Central memory CD8-positive, alpha-beta T cell (primary cell): ENCODE data around the gene DTX4.

Experiments
- ATAC-seq: fragments of 150-1000 bp; cut with Tn5 transposase; replicated peaks from 2 replicates; pipeline ENCODE4 v1.10.0; 2022; ENCODE audit warnings: mild to moderate bottlenecking, moderate FRiP score, moderate number of reproducible peaks; ENCODE audit not compliant: poor library complexity, severe bottlenecking; ENCODE audit errors: extremely low read depth
- DNase-seq, 2 donors: peaks; one replicate each; pipeline ENCODE4 v3.0.0; 2021; ENCODE audit warnings: low spot score in 2 of 2
- H3K27ac Mint-ChIP-seq: one replicate; pipeline ENCODE4 v1.8.0; 2022; ENCODE audit warnings: low read depth, mild to moderate bottlenecking, moderate library complexity, mixed read lengths
- H3K27me3 Mint-ChIP-seq: one replicate; pipeline ENCODE4 v1.8.0; 2022; ENCODE audit warnings: mixed read lengths
- H3K36me3 Mint-ChIP-seq: one replicate; pipeline ENCODE4 v1.8.0; 2022; ENCODE audit warnings: mild to moderate bottlenecking, moderate library complexity, mixed read lengths; ENCODE audit not compliant: insufficient read depth
- H3K4me1 Mint-ChIP-seq: one replicate; pipeline ENCODE4 v1.8.0; 2022; ENCODE audit warnings: mixed read lengths
- H3K4me3 Mint-ChIP-seq: one replicate; pipeline ENCODE4 v1.8.0; 2022; ENCODE audit warnings: mild to moderate bottlenecking, moderate library complexity, mixed read lengths
- H3K9me3 Mint-ChIP-seq: one replicate; pipeline ENCODE4 v1.8.0; 2022; ENCODE audit warnings: mixed read lengths

The DTX4 gene

DNA sequence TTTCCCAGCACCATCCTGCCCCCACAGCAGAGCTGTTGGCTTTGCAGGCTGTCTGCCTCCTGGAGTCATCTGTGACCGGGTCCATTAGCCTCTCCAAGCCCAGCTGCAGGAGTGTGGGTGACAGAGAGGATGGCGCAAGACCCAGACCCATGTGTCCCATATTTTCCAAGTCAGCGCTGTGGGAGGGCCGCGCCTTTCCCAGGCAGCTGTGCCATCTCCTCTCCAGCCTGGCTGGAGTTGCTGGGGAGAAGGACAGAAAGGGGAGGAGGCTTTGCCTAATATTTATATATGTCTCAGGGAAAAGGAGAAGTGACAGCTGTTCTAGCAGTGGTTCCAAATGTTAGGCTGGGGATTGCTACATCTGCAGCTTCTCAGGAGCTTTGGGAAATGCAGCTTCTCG is 15.7 kb downstream of the DTX4 start:
- Mint-ChIP-seq H3K27me3 (no peaks in the 10 kb centered on the region), H3K4me1 (no peaks in the 10 kb centered on the region), H3K4me3 (no peak overlapping the region), H3K36me3 (peaks cover 3% of the 10 kb centered on the region), H3K9me3 (no peaks in the 10 kb centered on the region), H3K27ac (no peak overlapping the region)
- no peak for ATAC-seq
- DNase-seq = no peak

DNA sequence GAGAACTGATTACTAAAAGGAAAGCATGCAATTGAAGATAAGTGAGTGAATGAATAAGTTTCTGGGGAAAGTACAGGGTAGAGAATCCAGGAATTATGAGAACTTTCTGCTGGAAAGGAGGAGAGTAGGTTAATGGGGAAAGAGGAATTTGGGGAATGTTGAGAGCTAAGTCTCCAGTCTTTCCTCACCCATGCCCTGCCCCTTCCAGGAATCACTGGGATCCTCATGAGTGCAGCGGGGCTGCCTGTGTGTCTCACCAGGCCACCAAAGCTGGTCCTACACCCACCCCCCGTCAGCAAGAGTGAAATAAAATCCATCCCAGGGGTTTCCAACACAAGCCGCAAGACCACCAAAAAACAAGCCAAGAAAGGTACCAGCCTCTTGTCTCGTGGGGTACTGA is 17.0 kb downstream of the DTX4 start:
- Mint-ChIP-seq H3K36me3 (peaks cover 3% of the 10 kb centered on the region), H3K9me3 (no peaks in the 10 kb centered on the region)

DNA sequence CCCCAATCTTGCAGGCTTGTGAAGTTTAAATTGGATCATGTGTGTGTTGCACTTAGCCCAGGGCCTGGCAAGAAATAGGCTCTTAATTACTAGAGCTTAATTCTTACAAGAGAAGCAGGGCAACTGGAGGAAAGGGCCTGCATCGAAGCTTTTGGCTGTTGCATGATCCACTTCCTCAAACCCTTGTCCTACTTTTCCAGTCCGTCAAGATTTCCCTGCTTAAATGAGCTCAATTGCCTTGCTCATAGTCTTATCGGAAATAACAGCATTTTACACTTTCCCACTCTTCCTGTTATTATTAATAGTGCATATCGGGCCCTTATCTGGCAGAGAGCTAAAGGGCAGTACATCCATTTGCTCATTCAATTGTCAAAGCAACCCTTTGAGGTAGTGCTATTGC is 18.1 kb downstream of the DTX4 start:
- Mint-ChIP-seq H3K36me3 (peaks cover 3% of the 10 kb centered on the region), H3K4me3 (no peak overlapping the region), H3K27ac (no peak overlapping the region), H3K9me3 (no peaks in the 10 kb centered on the region), H3K4me1 (no peaks in the 10 kb centered on the region), H3K27me3 (no peaks in the 10 kb centered on the region)
- no peak for DNase-seq
- no peak for ATAC-seq

More for the DNA sequence above, 17.0 kb downstream of the DTX4 start:
- Mint-ChIP-seq H3K27me3 (no peaks in the 10 kb centered on the region), H3K4me3 (no peak overlapping the region), H3K27ac (no peak overlapping the region), H3K4me1 (no peaks in the 10 kb centered on the region)
- no peak for DNase-seq
- no peak for ATAC-seq

GRCh38 chr11:59191095-59191494 is 19.2 kb downstream of the DTX4 start:
- DNase-seq (no peak), ATAC-seq (no peak)
- no peak overlapping the region for H3K4me3 Mint-ChIP-seq
- H3K27me3 Mint-ChIP-seq = no peaks in the 10 kb centered on the region
- H3K4me1 Mint-ChIP-seq = no peaks in the 10 kb centered on the region
- no peaks in the 10 kb centered on the region for H3K9me3 Mint-ChIP-seq
- H3K36me3 Mint-ChIP-seq = peaks cover 3% of the 10 kb centered on the region
- no peak overlapping the region for H3K27ac Mint-ChIP-seq

GRCh38 chr11:59191890-59192289 is 20.0 kb downstream of the DTX4 start:
- no peak overlapping the region for H3K27ac Mint-ChIP-seq
- peaks cover 3% of the 10 kb centered on the region for H3K36me3 Mint-ChIP-seq

DNA sequence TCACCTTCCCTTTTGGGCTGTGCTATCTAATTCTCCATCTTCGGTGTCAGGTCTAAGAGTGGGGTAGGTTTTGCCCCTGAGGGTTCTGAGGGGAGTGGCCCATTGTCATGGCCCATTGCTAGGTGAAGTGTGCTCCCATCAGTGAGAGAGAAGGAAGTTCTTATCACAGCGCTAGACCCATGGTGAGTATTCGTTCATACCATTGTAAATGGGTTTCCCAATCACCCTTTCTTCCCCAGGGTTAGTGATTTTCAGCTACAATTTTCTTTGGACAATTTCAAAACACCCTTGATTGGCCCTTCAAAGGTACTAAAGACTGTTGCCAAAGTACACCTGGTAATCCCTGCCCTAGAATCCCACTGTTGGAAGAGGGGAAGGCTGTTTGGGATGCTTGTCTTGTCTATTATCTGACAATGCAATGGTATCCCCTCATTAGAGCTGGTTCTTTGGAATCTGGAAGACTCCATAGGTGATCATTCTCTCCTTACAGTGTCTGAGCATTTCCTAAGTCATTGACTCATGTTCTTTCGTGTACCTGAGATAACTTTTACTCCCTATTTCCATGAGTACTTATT is 20.6 kb downstream of the DTX4 start:
- H3K27me3 Mint-ChIP-seq = no peaks in the 10 kb centered on the region
- H3K4me3 Mint-ChIP-seq = no peak overlapping the region
- H3K27ac Mint-ChIP-seq = no peak overlapping the region
- H3K9me3 Mint-ChIP-seq = no peaks in the 10 kb centered on the region
- no peaks in the 10 kb centered on the region for H3K4me1 Mint-ChIP-seq
- DNase-seq (no peak), ATAC-seq (no peak)
- H3K36me3 Mint-ChIP-seq = peaks cover 3% of the 10 kb centered on the region

More at GRCh38 chr11:59191890-59192289, 20.0 kb downstream of the DTX4 start:
- no peak for DNase-seq
- ATAC-seq = no peak
- Mint-ChIP-seq H3K4me1 (no peaks in the 10 kb centered on the region), H3K4me3 (no peak overlapping the region), H3K27me3 (no peaks in the 10 kb centered on the region), H3K9me3 (no peaks in the 10 kb centered on the region)

GRCh38 chr11:59193587-59194130 is 21.7 kb downstream of the DTX4 start:
- Mint-ChIP-seq H3K27ac (no peak overlapping the region), H3K36me3 (peaks cover 3% of the 10 kb centered on the region), H3K4me1 (no peaks in the 10 kb centered on the region), H3K9me3 (no peaks in the 10 kb centered on the region), H3K27me3 (no peaks in the 10 kb centered on the region), H3K4me3 (no peak overlapping the region)
- ATAC-seq (no peak), DNase-seq (no peak)

DNA sequence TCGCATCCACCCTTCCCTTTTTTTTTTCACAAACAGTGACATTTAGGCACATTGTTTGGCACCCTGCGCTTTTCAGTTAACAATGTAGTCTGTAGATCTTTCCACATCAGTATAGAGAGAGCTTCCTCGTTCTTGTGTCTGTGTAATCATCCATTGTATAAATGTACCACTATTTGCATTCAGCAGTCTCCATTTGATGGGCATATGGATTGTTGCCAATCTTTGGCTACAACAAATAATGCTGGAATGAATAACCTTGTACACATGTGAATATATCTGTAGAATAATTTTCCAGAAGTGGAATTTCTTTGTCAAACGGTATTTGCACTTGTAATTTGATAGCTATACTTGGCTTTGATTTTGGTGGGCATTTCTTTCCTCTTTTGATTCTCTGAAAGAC is 23.7 kb downstream of the DTX4 start:
- no peaks in the 10 kb centered on the region for H3K27me3 Mint-ChIP-seq
- H3K4me1 Mint-ChIP-seq = no peaks in the 10 kb centered on the region
- H3K9me3 Mint-ChIP-seq = no peaks in the 10 kb centered on the region
- H3K27ac Mint-ChIP-seq = no peak overlapping the region
- DNase-seq = no peak
- H3K4me3 Mint-ChIP-seq = no peak overlapping the region
- H3K36me3 Mint-ChIP-seq = no peaks in the 10 kb centered on the region
- ATAC-seq = no peak

DNA sequence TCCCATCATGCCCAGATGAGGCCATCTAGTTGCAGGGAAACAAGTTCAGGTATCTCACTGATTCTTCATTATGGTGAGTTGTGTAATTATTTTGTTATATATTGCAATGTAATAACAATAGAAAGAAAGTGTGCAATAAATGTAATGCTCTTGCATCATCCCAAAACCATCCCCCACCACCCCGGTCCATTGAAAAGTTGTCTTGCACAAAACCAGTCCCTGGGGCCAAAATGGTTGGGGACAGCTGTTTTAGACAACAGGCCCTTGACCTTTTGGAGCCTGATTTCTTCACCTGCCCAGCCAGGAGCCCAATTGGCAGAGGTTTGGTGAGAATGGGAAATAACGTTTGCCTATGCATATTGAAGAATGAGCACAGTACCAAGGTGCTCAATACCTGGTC is 24.8 kb downstream of the DTX4 start:
- DNase-seq (no peak), ATAC-seq (no peak)
- H3K4me3 Mint-ChIP-seq = no peak overlapping the region
- H3K27me3 Mint-ChIP-seq = no peaks in the 10 kb centered on the region
- no peaks in the 10 kb centered on the region for H3K9me3 Mint-ChIP-seq
- no peak overlapping the region for H3K27ac Mint-ChIP-seq
- no peaks in the 10 kb centered on the region for H3K4me1 Mint-ChIP-seq
- H3K36me3 Mint-ChIP-seq = no peaks in the 10 kb centered on the region

DNA sequence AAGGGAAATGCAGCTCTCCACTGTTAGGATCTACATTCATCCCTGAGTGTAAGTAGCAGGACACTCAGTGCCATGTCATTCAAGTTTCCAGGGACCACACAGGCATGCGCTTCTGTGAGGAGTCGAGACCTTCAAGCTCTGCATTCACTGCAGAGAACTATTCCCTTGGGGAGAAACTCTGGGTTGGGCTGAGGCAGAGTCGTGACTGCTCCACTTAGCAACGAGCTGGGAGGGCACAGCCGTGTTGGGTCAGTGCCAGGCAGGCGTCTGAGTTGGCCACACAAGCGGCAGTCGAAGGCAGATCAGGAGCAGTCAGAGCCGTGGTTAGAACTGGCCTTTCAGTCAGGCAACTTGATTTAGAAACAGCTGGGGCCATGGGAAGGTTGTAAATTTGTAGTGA is 26.1 kb downstream of the DTX4 start:
- Mint-ChIP-seq H3K27me3 (no peaks in the 10 kb centered on the region), H3K27ac (no peak overlapping the region), H3K4me1 (no peaks in the 10 kb centered on the region), H3K36me3 (no peaks in the 10 kb centered on the region), H3K4me3 (no peak overlapping the region), H3K9me3 (no peaks in the 10 kb centered on the region)
- no peak for ATAC-seq
- DNase-seq = no peak

DNA sequence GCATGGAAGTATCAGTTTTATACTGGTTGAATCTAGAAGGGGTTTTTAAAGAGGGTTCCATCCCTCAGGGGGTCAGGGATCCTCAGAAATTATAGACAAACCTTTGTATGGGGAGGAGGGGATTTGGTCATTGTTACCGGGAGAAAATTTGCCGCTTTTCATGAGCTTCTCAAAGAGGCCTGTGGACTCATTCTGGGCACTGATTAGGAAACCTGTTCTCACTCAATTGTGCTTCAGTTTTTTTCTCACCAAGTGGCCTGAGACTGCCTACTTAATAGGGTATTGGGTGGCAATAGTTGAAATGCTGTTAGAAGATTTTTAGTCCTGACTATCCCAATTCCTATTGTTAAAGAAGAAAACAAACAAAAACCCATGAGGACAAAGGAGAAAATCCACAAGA is 26.8 kb downstream of the DTX4 start:
- ATAC-seq (no peak), DNase-seq (no peak)
- H3K9me3 Mint-ChIP-seq = no peaks in the 10 kb centered on the region
- H3K4me1 Mint-ChIP-seq = no peaks in the 10 kb centered on the region
- no peak overlapping the region for H3K4me3 Mint-ChIP-seq
- H3K27ac Mint-ChIP-seq = no peak overlapping the region
- H3K36me3 Mint-ChIP-seq = no peaks in the 10 kb centered on the region
- H3K27me3 Mint-ChIP-seq = no peaks in the 10 kb centered on the region

- DNase-seq (no peak), ATAC-seq (peak; percentile 40)
- Mint-ChIP-seq H3K9me3 (no peaks in the 10 kb centered on the region), H3K4me3 (no peak overlapping the region), H3K36me3 (no peaks in the 10 kb centered on the region), H3K27ac (no peak overlapping the region), H3K4me1 (no peaks in the 10 kb centered on the region), H3K27me3 (no peaks in the 10 kb centered on the region)
Observed at GRCh38 chr11:59199546-59200422, 27.9 kb downstream of the DTX4 start.

- H3K27me3 Mint-ChIP-seq = no peaks in the 10 kb centered on the region
- ATAC-seq = no peak
- no peaks in the 10 kb centered on the region for H3K4me1 Mint-ChIP-seq
- no peaks in the 10 kb centered on the region for H3K9me3 Mint-ChIP-seq
- DNase-seq = no peak
- no peak overlapping the region for H3K4me3 Mint-ChIP-seq
- H3K36me3 Mint-ChIP-seq = no peaks in the 10 kb centered on the region
- no peak overlapping the region for H3K27ac Mint-ChIP-seq
Observed at GRCh38 chr11:59200423-59200746, 28.5 kb downstream of the DTX4 start.
